PC-9 (cell line): ENCODE data around the gene ITPR3.

Experiments used
- EZH2 ChIP-seq: fragments of 200-600 bp; sonication (generic); IDR thresholded peaks from 2 replicates; pipeline ENCODE4 v1.8.0; 2017; ENCODE audit warnings: antibody characterized with exemption, low read depth
- TF ChIP-seq, protein P1 (sequence below): fragments of 200-600 bp; sonication (generic); conservative IDR thresholded peaks from 2 replicates; pipeline ENCODE4 v1.6.1; 2017; ENCODE audit warnings: mixed run types, antibody characterized with exemption, mild to moderate bottlenecking, moderate library complexity

DNA sequence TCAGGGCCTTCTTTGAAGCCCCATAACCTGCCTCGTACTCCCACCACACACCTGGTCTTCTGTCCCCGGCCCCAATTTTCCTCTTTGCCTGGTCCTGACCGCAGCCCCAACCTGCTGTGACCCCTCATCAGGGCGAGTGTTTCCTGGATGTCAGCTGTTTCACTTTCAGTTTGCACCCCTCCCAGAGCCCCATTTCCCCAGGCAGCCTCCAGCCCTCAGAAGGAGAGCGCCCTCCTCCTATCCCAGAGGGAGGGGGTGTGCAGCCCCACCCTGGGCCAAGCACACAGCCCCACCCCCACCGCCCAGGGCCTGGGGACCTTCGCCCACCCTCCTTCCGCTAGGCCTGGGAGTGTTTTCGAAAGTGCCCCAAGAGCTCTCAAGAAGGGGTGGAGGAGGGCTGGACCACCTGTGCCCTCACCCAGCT, 42.5 kb upstream of the ITPR3 start:
- TF ChIP-seq, protein P1, sequence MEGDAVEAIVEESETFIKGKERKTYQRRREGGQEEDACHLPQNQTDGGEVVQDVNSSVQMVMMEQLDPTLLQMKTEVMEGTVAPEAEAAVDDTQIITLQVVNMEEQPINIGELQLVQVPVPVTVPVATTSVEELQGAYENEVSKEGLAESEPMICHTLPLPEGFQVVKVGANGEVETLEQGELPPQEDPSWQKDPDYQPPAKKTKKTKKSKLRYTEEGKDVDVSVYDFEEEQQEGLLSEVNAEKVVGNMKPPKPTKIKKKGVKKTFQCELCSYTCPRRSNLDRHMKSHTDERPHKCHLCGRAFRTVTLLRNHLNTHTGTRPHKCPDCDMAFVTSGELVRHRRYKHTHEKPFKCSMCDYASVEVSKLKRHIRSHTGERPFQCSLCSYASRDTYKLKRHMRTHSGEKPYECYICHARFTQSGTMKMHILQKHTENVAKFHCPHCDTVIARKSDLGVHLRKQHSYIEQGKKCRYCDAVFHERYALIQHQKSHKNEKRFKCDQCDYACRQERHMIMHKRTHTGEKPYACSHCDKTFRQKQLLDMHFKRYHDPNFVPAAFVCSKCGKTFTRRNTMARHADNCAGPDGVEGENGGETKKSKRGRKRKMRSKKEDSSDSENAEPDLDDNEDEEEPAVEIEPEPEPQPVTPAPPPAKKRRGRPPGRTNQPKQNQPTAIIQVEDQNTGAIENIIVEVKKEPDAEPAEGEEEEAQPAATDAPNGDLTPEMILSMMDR, result no peak
- no peak for TF ChIP-seq EZH2
